ENCODE data around the gene ANKS6.
"Not testable (repeated sequence)": the region's sequence is repeated elsewhere in the genome, so short reads cannot be mapped to it uniquely, and the experiment has no call there.

ANKS6 gene

GRCh38 chr9:98690686-98691085, 105.7 kb downstream of the ANKS6 start:
- ChIA-PET CTCF (interaction anchor here (0.7 to 1.3 kb wide), 3 partner anchors 13 to 20 kb away, joined by 3 to 4 read pairs (median 4); no protein-coding TSS in a partner anchor), POLR2A (no interaction called here)
- TF ChIP-seq CTCF (IDR thresholded peaks at IDR 0.05; ENCODE audit: insufficient read depth, low read length, missing control alignments) = no peak
- H3K4me3 ChIP-seq (ENCODE audit: low read depth, low read length) = no peak overlapping the region
- no peak for DNase-seq (ENCODE audit: low read depth, low spot score)

GRCh38 chr9:98688710-98689495, 107.5 kb downstream of the ANKS6 start:
- TF ChIP-seq CTCF (IDR thresholded peaks at IDR 0.05; ENCODE audit: insufficient read depth, low read length, missing control alignments) = no peak
- ChIA-PET POLR2A (no interaction called here), CTCF (interaction anchor here (0.6 to 1.5 kb wide), 4 partner anchors 28 to 480 kb away, joined by 3 to 8 read pairs (median 3); no protein-coding TSS in a partner anchor)
- H3K4me3 ChIP-seq (ENCODE audit: low read depth, low read length) = no peak overlapping the region
- no peak for DNase-seq (ENCODE audit: low read depth, low spot score)

- no peak overlapping the region for H3K4me3 ChIP-seq (ENCODE audit: low read depth, low read length)
- POLR2A ChIA-PET = no interaction called here
- no peak for TF ChIP-seq CTCF (IDR thresholded peaks at IDR 0.05; ENCODE audit: insufficient read depth, low read length, missing control alignments)
- CTCF ChIA-PET = interaction anchor here (0.7 kb wide), 1 partner anchor 27 kb away, joined by 3 read pairs; no protein-coding TSS in a partner anchor
- no peak for DNase-seq (ENCODE audit: low read depth, low spot score)
Observed at GRCh38 chr9:98687911-98688310, 108.4 kb downstream of the ANKS6 start.

DNA sequence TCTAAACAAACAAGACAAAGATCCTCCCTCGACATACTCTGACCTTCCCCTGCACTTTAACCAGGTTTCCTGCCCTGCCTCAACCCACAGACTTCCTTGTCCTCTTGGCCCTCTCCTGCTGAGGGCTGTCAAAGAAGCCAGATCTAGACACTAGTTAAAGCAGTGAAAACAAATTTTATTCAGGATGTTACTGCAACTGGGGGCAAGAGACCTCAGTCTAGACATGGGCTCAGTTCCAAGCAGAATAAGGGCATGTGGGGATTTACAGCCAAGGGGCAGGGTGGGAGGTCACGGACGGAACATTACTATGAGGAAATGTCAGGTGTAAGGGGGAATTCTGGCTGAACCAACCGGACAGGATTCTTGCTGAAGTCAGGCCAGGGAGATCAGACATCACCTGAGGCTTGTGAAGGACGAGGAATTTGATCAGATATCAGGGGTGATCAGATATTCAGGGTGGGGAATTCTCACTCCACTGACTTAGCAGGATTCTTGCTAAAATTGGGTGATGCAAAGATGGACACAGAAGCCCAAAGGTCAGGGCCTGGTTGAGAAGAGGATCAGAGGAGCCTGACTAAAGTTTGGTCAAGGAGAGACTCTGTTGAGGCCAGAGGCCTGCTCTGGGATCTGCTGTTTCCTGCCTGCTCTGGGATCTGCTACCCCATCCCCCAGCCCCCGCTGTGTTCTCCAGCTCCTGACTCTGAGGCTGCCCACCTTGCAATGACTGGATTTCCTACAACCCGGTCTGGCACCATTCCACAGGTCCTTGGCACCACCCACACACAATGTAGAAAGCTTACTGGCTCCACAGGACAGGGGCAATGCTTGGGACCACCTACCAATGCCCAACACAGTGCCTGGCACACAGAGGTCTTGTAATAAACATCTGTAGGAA, 109.1 kb downstream of the ANKS6 start:
- no peak for DNase-seq (ENCODE audit: low read depth, low spot score)
- no peak overlapping the region for H3K4me3 ChIP-seq (ENCODE audit: low read depth, low read length)
- ChIA-PET POLR2A (no interaction called here), CTCF (no interaction called here)
- no peak for TF ChIP-seq CTCF (IDR thresholded peaks at IDR 0.05; ENCODE audit: insufficient read depth, low read length, missing control alignments)

DNA sequence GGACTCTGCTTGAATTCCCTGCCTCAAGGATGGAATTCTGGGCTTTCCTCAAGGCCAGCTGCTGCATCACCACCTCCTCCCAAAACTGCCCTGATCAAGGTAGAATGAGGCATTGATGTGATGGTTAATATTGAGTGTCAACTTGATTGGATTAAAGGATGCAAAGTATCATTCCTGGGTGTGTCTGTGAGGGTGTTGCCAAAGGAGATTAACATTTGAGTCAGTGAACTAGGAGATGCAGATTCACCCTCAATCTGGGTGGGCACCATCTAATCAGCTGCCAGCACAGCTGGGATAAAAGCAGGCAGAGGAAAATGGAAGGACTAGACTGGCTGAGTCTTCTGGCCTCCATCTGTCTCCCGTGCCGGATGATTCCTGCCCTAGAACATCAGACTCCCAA, 111.5 kb downstream of the ANKS6 start:
- H3K4me3 ChIP-seq (ENCODE audit: low read depth, low read length); DNase-seq (ENCODE audit: low read depth, low spot score); POLR2A ChIA-PET: not testable (repeated sequence)
- CTCF ChIA-PET = interaction anchor here (0.7 kb wide), 1 partner anchor 107 kb away, joined by 3 read pairs; no protein-coding TSS in a partner anchor
